Duodenal mucosa (tissue), 2 donors: ENCODE data around the gene MTHFSD.

Source experiments
- H3K27ac ChIP-seq: one replicate; pipeline ENCODE4 v1.7.0; 2013; ENCODE audit warnings: low read depth, low read length
- H3K27me3 ChIP-seq, 2 donors: one replicate each; pipeline ENCODE4 v1.7.0; 2013; ENCODE audit warnings: low read length in 2 of 2, control low read depth in 1 of 2; ENCODE audit not compliant: insufficient read depth in 2 of 2, control insufficient read depth in 1 of 2
- H3K36me3 ChIP-seq, 2 donors: one replicate each; pipeline ENCODE4 v1.7.0; 2013; ENCODE audit warnings: low read length in 2 of 2, control low read depth in 1 of 2; ENCODE audit not compliant: insufficient read depth in 2 of 2, control insufficient read depth in 1 of 2
- H3K4me1 ChIP-seq, 2 donors: one replicate each; pipeline ENCODE4 v1.7.0; 2013; ENCODE audit warnings: low read length in 2 of 2, control low read depth in 1 of 2; ENCODE audit not compliant: insufficient read depth in 2 of 2, control insufficient read depth in 1 of 2
- H3K4me3 ChIP-seq, 2 donors: one replicate each; pipeline ENCODE4 v1.7.0; 2013; ENCODE audit warnings: low read length in 2 of 2, low read depth in 1 of 2
- H3K9ac ChIP-seq, 2 donors: one replicate each; pipeline ENCODE4 v1.7.0; 2013; ENCODE audit warnings: low read length in 2 of 2, low read depth in 1 of 2
- H3K9me3 ChIP-seq, 2 donors: one replicate each; pipeline ENCODE4 v1.7.0; 2013; ENCODE audit warnings: low read length in 2 of 2, control low read depth in 1 of 2; ENCODE audit not compliant: control insufficient read depth in 1 of 2

MTHFSD gene

DNA sequence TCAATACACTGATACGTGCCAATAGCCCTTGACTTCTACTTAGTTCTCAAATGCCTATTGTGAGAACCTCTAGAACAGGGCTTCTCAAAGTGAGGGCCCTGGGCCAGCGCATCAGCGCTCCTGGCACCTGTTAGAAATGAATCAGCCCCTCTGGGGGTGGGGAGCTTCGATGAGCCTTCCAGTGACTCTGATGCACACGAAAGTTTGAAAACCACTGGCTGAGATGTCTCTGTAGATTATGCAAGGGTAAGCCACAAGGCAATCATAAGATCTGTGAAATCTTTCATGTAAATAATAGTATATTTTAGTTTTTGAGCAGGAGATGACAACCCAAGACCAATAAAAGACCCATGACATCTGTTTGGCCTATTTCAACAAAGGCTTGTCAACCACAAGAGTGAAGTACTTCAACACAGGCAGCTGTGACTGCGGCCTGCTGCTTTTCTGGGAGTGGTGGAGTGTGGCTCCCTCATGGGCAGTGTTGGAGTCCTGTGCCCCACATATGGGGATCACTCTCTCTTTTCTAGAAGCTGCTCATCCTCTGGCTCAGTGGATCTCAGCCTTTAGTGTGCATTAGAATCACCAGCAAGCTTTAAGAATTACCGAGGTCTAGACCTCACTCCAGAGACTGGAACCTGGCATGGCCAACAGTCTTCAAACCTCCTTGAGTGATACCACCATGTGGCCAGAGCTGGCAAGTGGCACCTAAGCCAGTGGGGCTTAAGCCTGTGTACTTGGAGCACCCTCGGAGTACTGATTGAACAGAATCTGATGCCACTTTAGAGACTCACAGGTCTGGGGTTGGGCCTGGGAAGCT lies 5.8 kb downstream of the MTHFSD start:
- no peaks in the 10 kb centered on the region for H3K27me3 ChIP-seq
- H3K9me3 ChIP-seq: no peaks in the 10 kb centered on the region
- peaks cover 7 to 46% of the 10 kb centered on the region in 2 donors for H3K36me3 ChIP-seq
- peaks cover 1 to 3% of the 10 kb centered on the region in 2 donors for H3K4me1 ChIP-seq
- H3K27ac ChIP-seq: no peak overlapping the region
- H3K4me3 ChIP-seq: no peak overlapping the region
- H3K9ac ChIP-seq: no peak overlapping the region

DNA sequence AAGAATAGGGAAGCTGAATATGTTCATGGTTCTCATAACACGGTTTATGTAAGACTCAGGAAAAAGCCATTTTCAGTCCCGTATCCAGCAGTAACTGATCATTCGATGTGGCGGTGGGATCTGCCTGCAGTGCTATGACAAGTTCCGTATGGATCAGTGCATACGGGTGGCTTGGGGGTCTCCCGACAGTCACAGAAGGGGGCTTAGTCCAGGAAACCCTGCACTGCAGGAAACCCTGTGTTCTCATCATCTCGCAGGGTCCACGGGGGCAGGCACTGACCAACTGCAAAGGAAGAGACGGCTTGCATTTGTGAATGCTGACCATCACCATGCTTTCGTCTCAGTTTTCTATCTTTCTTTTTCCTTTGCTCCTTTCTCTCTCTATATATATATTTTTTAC lies 7.7 kb downstream of the MTHFSD start:
- Histone ChIP-seq H3K4me3 (no peak overlapping the region), H3K9ac (no peak overlapping the region), H3K36me3 (peaks cover 7 to 52% of the 10 kb centered on the region in 2 donors), H3K4me1 (no peaks in the 10 kb centered on the region), H3K27ac (no peak overlapping the region), H3K9me3 (no peaks in the 10 kb centered on the region), H3K27me3 (no peaks in the 10 kb centered on the region)

DNA sequence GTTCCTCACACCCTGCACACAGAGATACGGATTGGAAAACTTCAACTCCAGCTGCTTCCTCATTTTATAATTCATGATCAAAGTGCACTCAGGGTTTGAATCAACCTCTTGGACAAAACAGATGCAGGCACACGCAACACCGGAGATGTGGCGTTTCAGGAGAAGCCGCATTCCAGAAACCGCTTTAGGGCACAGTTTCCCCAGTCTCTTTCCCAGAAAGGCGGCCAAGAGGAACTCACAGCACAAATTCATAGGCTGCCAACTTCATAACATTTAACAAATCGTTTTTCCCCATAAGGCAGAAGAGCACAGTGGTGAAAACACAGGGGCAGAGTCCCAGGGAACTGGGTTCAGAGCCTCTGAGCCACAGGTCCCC lies 8.4 kb downstream of the MTHFSD start:
- no peak overlapping the region for H3K27ac ChIP-seq
- no peak overlapping the region for H3K9ac ChIP-seq
- no peaks in the 10 kb centered on the region for H3K27me3 ChIP-seq
- no peaks in the 10 kb centered on the region for H3K9me3 ChIP-seq
- peaks cover 8 to 58% of the 10 kb centered on the region in 2 donors for H3K36me3 ChIP-seq
- no peaks in the 10 kb centered on the region for H3K4me1 ChIP-seq
- no peak overlapping the region for H3K4me3 ChIP-seq

GRCh38 chr16:86545954-86546637 lies 8.9 kb downstream of the MTHFSD start:
- Histone ChIP-seq H3K27ac (no peak overlapping the region), H3K9me3 (no peaks in the 10 kb centered on the region), H3K9ac (no peak overlapping the region), H3K27me3 (no peaks in the 10 kb centered on the region), H3K36me3 (peaks cover 13 to 64% of the 10 kb centered on the region in 2 donors), H3K4me3 (no peak overlapping the region), H3K4me1 (no peaks in the 10 kb centered on the region)

- no peaks in the 10 kb centered on the region for H3K9me3 ChIP-seq
- no peak overlapping the region for H3K9ac ChIP-seq
- H3K27ac ChIP-seq: no peak overlapping the region
- no peak overlapping the region for H3K4me3 ChIP-seq
- H3K36me3 ChIP-seq: peaks cover 19 to 65% of the 10 kb centered on the region in 2 donors
- no peaks in the 10 kb centered on the region for H3K27me3 ChIP-seq
- H3K4me1 ChIP-seq: no peaks in the 10 kb centered on the region
These were observed 9.6 kb downstream of the MTHFSD start for GRCh38 chr16:86545481-86545880.

GRCh38 chr16:86542756-86543750 lies 12.0 kb downstream of the MTHFSD start:
- H3K9ac ChIP-seq: no peak overlapping the region
- H3K27ac ChIP-seq: no peak overlapping the region
- no peaks in the 10 kb centered on the region for H3K9me3 ChIP-seq
- no peaks in the 10 kb centered on the region for H3K4me1 ChIP-seq
- peaks cover 24 to 76% of the 10 kb centered on the region in 2 donors for H3K36me3 ChIP-seq
- H3K4me3 ChIP-seq: no peak overlapping the region
- H3K27me3 ChIP-seq: no peaks in the 10 kb centered on the region

- Histone ChIP-seq H3K36me3 (peaks cover 23 to 75% of the 10 kb centered on the region in 2 donors), H3K9me3 (no peaks in the 10 kb centered on the region), H3K27ac (no peak overlapping the region), H3K4me1 (no peaks in the 10 kb centered on the region), H3K4me3 (no peak overlapping the region), H3K9ac (no peak overlapping the region), H3K27me3 (no peaks in the 10 kb centered on the region)
These were observed 13.5 kb downstream of the MTHFSD start for GRCh38 chr16:86541560-86541959.

GRCh38 chr16:86540894-86541293 lies 14.1 kb downstream of the MTHFSD start:
- no peaks in the 10 kb centered on the region for H3K27me3 ChIP-seq
- H3K36me3 ChIP-seq: peaks cover 23 to 72% of the 10 kb centered on the region in 2 donors
- no peak overlapping the region for H3K4me3 ChIP-seq
- no peak overlapping the region for H3K27ac ChIP-seq
- H3K4me1 ChIP-seq: no peaks in the 10 kb centered on the region
- H3K9ac ChIP-seq: no peak overlapping the region
- no peaks in the 10 kb centered on the region for H3K9me3 ChIP-seq

GRCh38 chr16:86538196-86538780 lies 16.7 kb downstream of the MTHFSD start:
- Histone ChIP-seq H3K9ac (no peak overlapping the region), H3K27ac (no peak overlapping the region), H3K4me3 (no peak overlapping the region), H3K36me3 (peaks cover 25 to 64% of the 10 kb centered on the region in 2 donors), H3K4me1 (no peaks in the 10 kb centered on the region), H3K27me3 (no peaks in the 10 kb centered on the region), H3K9me3 (no peaks in the 10 kb centered on the region)
